K562 (cell line): ENCODE results near the gene TXNRD2. TPM values are rescaled to one million over a fixed set of nuclear protein-coding genes. Genes with fewer than 3 reads are reported as not detected.

Experiments
- ATAC-seq: fragments of 200-7000 bp; cut with Tn5 transposase; 3 replicates; pipeline ENCODE4 v1.9.1; 2020; ENCODE audit warnings: moderate library complexity
- BruUV-seq: library from RNA; stranded (reverse); fragments of 400-500 nt; replicated peaks from 2 replicates; lab custom pipeline; 2021; lab: Mats Ljungman, UMichigan
- CTCF ChIA-PET: fragments of 300-600 bp; formaldehyde crosslinking; extraction: SDS; loops from one replicate; lab custom pipeline; 2021; ENCODE audit warnings: low intra/inter-chr PET ratio; lab: Yijun Ruan, JAX
- POLR2A ChIA-PET: fragments of 300-600, 350-650 bp; sonication (Branson Sonifier 250); formaldehyde crosslinking; extraction: SDS; loops from one replicate; lab custom pipeline; 2021; ENCODE audit warnings: antibody characterized with exemption, inconsistent platforms; lab: Yijun Ruan, JAX
- DNase-seq, 4 experiments: peaks; one replicate each; pipeline versions ENCODE4 v3.0.0 to v3.0.0-alpha.2; 2011 to 2018; ENCODE audit warnings: low spot score in 3 of 4, mixed read lengths in 3 of 4; ENCODE audit errors: extremely low read depth in 1 of 4
- FAIRE-seq: peaks from 2 replicates; lab custom pipeline; 2011; peaks lifted over from hg19 to GRCh38; lab: Jason Lieb, UNC
- H2AFZ ChIP-seq: 2 replicates; pipeline ENCODE4 v1.6.0; 2011; ENCODE audit warnings: low read depth, low read length, control low read depth, inconsistent platforms
- H3K27ac ChIP-seq: fragments of 200-600 bp; 3 replicates; pipeline ENCODE4 v1.8.0; 2011; ENCODE audit warnings: low read depth, mild to moderate bottlenecking, control low read depth, inconsistent platforms, low read length, moderate library complexity, mixed read lengths; ENCODE audit errors: extremely low read depth
- H3K27me3 ChIP-seq, 2 experiments: fragments of 300-600 bp in 1 of 2; 2 replicates in 1 of 2; 3 replicates in 1 of 2; pipeline versions ENCODE4 v1.6.0 to v1.8.0; 2011; ENCODE audit warnings: inconsistent platforms in 2 of 2, low read length in 2 of 2, mild to moderate bottlenecking in 1 of 2, mixed read lengths in 1 of 2, moderate library complexity in 1 of 2; ENCODE audit not compliant: control insufficient read depth in 2 of 2, insufficient read depth in 2 of 2
- H3K36me3 ChIP-seq: fragments of 300-600 bp; 3 replicates; pipeline ENCODE4 v1.8.0; 2011; ENCODE audit warnings: mild to moderate bottlenecking, low read length, inconsistent platforms; ENCODE audit not compliant: control insufficient read depth, insufficient read depth
- H3K4me1 ChIP-seq, 2 experiments: fragments of 200-600 bp in 1 of 2; replicated peaks in 1 of 2; 2 replicates in 1 of 2; 3 replicates in 1 of 2; pipeline versions ENCODE4 v1.5.1 to v1.8.0; 2011; ENCODE audit warnings: inconsistent platforms in 2 of 2, low read length in 2 of 2, mild to moderate bottlenecking in 1 of 2, mixed read lengths in 1 of 2, moderate library complexity in 1 of 2; ENCODE audit not compliant: control insufficient read depth in 2 of 2, insufficient read depth in 2 of 2
- H3K4me2 ChIP-seq: 2 replicates; pipeline ENCODE4 v1.6.1; 2011; ENCODE audit warnings: low read length, control low read depth, inconsistent platforms, mixed read lengths; ENCODE audit not compliant: insufficient read depth
- H3K4me3 ChIP-seq: fragments of 200-600 bp; sonication (generic), shearing (Covaris generic); 2 replicates; pipeline ENCODE4 v1.5.1; 2016; ENCODE audit warnings: control low read depth, inconsistent platforms
- H3K79me2 ChIP-seq: fragments of 200-600 bp; 3 replicates; pipeline ENCODE4 v1.8.0; 2011; ENCODE audit warnings: low read length, inconsistent platforms; ENCODE audit not compliant: control insufficient read depth, insufficient read depth
- H3K9ac ChIP-seq, 2 experiments: 2 replicates each; pipeline versions ENCODE4 v1.6.0 to v1.6.1; 2011; ENCODE audit warnings: low read depth in 2 of 2, low read length in 2 of 2, control low read depth in 1 of 2, inconsistent platforms in 1 of 2, mild to moderate bottlenecking in 1 of 2, mixed read lengths in 1 of 2; ENCODE audit not compliant: insufficient read depth in 1 of 2
- H3K9me1 ChIP-seq: one replicate; pipeline ENCODE4 v1.6.0; 2011; ENCODE audit warnings: inconsistent platforms, mild to moderate bottlenecking, low read length, moderate library complexity; ENCODE audit not compliant: control insufficient read depth, insufficient read depth
- H3K9me3 ChIP-seq: replicated peaks from 2 replicates; pipeline ENCODE4 v1.5.1; 2011; ENCODE audit warnings: low read depth, low read length, inconsistent platforms; ENCODE audit not compliant: control insufficient read depth, insufficient read depth
- H4K20me1 ChIP-seq: replicated peaks from 2 replicates; pipeline ENCODE4 v1.6.1; 2011; ENCODE audit warnings: low read length, inconsistent platforms, mixed read lengths; ENCODE audit not compliant: control insufficient read depth, insufficient read depth
- CEBPZ ChIP-seq: fragments of 150-350 bp; IDR thresholded peaks from 2 replicates; pipeline ENCODE4 v1.6.1; 2014; ENCODE audit warnings: low read depth, mild to moderate bottlenecking, low read length, borderline replicate concordance
- CHAMP1 ChIP-seq: fragments of 450-650 bp; IDR thresholded peaks from 2 replicates; pipeline ENCODE4 v1.6.1; 2016; ENCODE audit warnings: mild to moderate bottlenecking
- DACH1 ChIP-seq: fragments of 450-650 bp; IDR thresholded peaks from 2 replicates; pipeline ENCODE4 v1.6.1; 2018; ENCODE audit not compliant: partially characterized antibody
- E2F3 ChIP-seq: fragments of 250-450 bp; sonication (Bioruptor Pico); IDR thresholded peaks from 2 replicates; pipeline ENCODE4 v1.4.0; 2020; ENCODE audit warnings: mild to moderate bottlenecking
- EGR1 ChIP-seq: fragments of 450-650 bp; conservative IDR thresholded peaks from 2 replicates; pipeline ENCODE4 v1.6.1; 2017; ENCODE audit warnings: mild to moderate bottlenecking
- HMGN3 ChIP-seq: IDR thresholded peaks from 2 replicates; pipeline ENCODE4 v1.6.1; 2011; ENCODE audit warnings: borderline replicate concordance, low read depth, mild to moderate bottlenecking, mixed read lengths, low read length; ENCODE audit not compliant: insufficient read length; ENCODE audit errors: extremely low read depth
- NEUROD1 ChIP-seq: fragments of 150-350 bp; IDR thresholded peaks from 2 replicates; pipeline ENCODE4 v1.6.1; 2014; ENCODE audit warnings: borderline replicate concordance, low read length, low read depth; ENCODE audit not compliant: partially characterized antibody
- PHB ChIP-seq: fragments of 250-450 bp; sonication (Bioruptor Pico); IDR thresholded peaks from 2 replicates; pipeline ENCODE4 v1.5.0; 2021
- PTTG1 ChIP-seq: fragments of 450-650 bp; IDR thresholded peaks from 2 replicates; pipeline ENCODE4 v1.6.1; 2016; ENCODE audit warnings: low read depth, mild to moderate bottlenecking, missing genetic modification characterization, missing compliant biosample characterization
- RBM25 ChIP-seq: fragments of 200-400 bp; formaldehyde crosslinking; IDR thresholded peaks from 2 replicates; pipeline ENCODE4 v1.6.1; 2018; ENCODE audit warnings: low read length, low read depth, moderate library complexity; ENCODE audit not compliant: severe bottlenecking
- TAF7 ChIP-seq: fragments of 450-650 bp; IDR thresholded peaks from 2 replicates; pipeline ENCODE4 v1.6.1; 2016; ENCODE audit warnings: missing genetic modification characterization, missing compliant biosample characterization
- ZNF444 ChIP-seq: fragments of 250-450 bp; sonication (Bioruptor Pico); IDR thresholded peaks from 2 replicates; pipeline ENCODE4 v1.4.0; 2020; ENCODE audit warnings: mild to moderate bottlenecking, moderate library complexity
- ZNF764 ChIP-seq: fragments of 250-450 bp; sonication (Bioruptor Pico); IDR thresholded peaks from 2 replicates; pipeline ENCODE4 v1.4.0; 2020; ENCODE audit warnings: low read depth, mild to moderate bottlenecking, moderate library complexity
- WGBS: fragments of 100-300 bp; shearing (Covaris generic); methylation state at CpG from one replicate; pipeline ENCODE4 v1.1.6; 2016; ENCODE audit warnings: low coverage, mixed read lengths; ENCODE audit not compliant: insufficient coverage; ENCODE audit errors: missing lambda C conversion rate; 5-methylcytosine and 5-hydroxymethylcytosine counted together
- in situ Hi-C: fragments of 300-500 bp; cut with MboI; formaldehyde crosslinking; loops from 4 replicates; pipeline ENCODE4 v1.15.0; 2018; ENCODE audit warnings: inconsistent platforms, mixed read lengths
- intact Hi-C: fragments of 100-400 bp; cut with micrococcal nuclease; formaldehyde crosslinking; loops from 2 replicates; pipeline ENCODE4 v1.14.2; 2022
- polyA plus RNA-seq, 8 experiments: library from polyadenylated mRNA; depleted of rRNA in 4 of 8; stranded (reverse) in 5 of 8; unstranded in 3 of 8; fragments of >200 nt; fragmentation: Nextera tagmentation in 2 of 8; fragmentation: Illumina TruSeq in 1 of 8; extraction: Ambion mirVana in 2 of 8; extraction: Trizol in 1 of 8; gene quantifications; 2 replicates each; pipeline versions ENCODE4 v1.2.1 to v1.2.3, GENCODE V29; 2011 to 2014; ENCODE audit warnings: inconsistent platforms in 1 of 8, missing spikeins in 1 of 8
- total RNA-seq, 7 experiments: library from RNA; depleted of rRNA in 6 of 7; stranded (reverse); fragments of >200 nt in 6 of 7; fragmentation: Illumina TruSeq in 2 of 7; extraction: Trizol in 2 of 7; gene quantifications; 2 replicates each; pipeline versions ENCODE4 v1.2.1 to v1.2.3, GENCODE V29; 2011 to 2021; ENCODE audit warnings: low replicate concordance in 1 of 7
- TF ChIP-seq, protein P1 (sequence below), 2 experiments: fragments of 450-650 bp in 1 of 2; sonication (generic) in 1 of 2; formaldehyde crosslinking; conservative IDR thresholded peaks; 2 replicates each; pipeline versions ENCODE4 v1.4.0 to v1.8.1; 2020 to 2022; ENCODE audit warnings: mild to moderate bottlenecking in 1 of 2, missing genetic modification reagents in 1 of 2

Gene TXNRD2
- total and polyA plus RNA-seq, 9 of the 15 experiments (the other 6 are each of a cell fraction or from before 2014, with no cell fraction given): 3.3 to 80.2 (median 49.4) TPM

DNA sequence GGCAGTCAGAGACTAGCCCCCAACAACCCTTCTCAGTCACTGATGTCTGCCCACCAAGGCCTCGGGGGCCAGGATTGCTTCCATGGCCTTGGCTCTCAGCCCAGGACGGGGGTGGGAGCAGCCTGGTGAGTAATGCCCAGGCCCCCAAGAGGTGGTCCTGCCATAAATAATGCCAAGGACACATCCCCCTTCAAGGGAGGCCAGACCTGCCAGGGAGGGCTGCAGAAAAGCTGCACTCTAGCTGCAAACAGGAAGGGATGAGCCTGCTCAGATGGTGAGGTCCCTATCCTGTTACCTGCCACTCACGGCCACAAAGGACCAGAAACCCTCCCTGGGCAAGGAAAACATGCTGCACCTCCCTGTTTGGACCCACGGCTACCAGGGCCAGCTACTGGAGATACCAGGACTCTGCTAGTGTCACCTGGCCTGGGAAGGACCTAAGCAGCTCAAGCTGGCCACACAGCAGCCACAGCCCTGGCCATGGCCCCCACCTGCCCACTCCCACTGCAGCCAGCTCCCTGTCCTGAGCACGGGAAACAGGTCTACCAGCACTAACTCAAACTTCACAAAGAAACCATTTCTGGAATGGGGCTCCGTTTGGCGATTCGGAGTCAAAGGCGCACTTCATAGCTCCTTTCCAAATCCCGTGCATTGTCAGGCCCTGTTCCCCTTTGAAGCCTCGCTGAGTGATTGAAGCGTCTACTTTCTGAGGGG lies 99.1 kb downstream of the TXNRD2 start:
- peaks cover 8% of the 10 kb centered on the region; the same call in 2 of the 3 replicates for H3K36me3 ChIP-seq
- BruUV-seq: no TSS peak
- DNase-seq: peak in 1 of 4 experiments; percentile 25
- H3K4me2 ChIP-seq: no peak overlapping the region
- H4K20me1 ChIP-seq: peaks cover 35% of the 10 kb centered on the region
- no peak for FAIRE-seq
- ATAC-seq: peak; percentile 7; the same call in 2 of the 3 replicates
- peaks cover 0 to 40% of the 10 kb centered on the region in 2 experiments; a peak in 2 of 5 replicates for H3K4me1 ChIP-seq
- peaks cover 5% of the 10 kb centered on the region; the same call in 1 of the 2 replicates for H3K9me3 ChIP-seq
- H2AFZ ChIP-seq: no peak overlapping the region
- peaks cover 2% of the 10 kb centered on the region; the same call in 2 of the 3 replicates for H3K79me2 ChIP-seq
- no peak overlapping the region for H3K4me3 ChIP-seq
- peaks cover 4% of the 10 kb centered on the region for H3K9me1 ChIP-seq
- peak overlapping the region in 1 of 2 experiments; percentile 46; a peak in 2 of 4 replicates for H3K9ac ChIP-seq
- in situ Hi-C loops: no loop called here
- ChIA-PET POLR2A (interaction anchor here (0.6 to 13.6 kb wide), 6 partner anchors 8 to 132 kb away, joined by 3 to 247 read pairs (median 32); partner anchors contain the start of genes GNB1L and RTL10), CTCF (no interaction called here)
- H3K27ac ChIP-seq: no peak overlapping the region
- no peaks in the 10 kb centered on the region for H3K27me3 ChIP-seq
- intact Hi-C loops: no loop called here
- 72% methylated on average over 12 of the region's 12 CpGs for WGBS
- TF ChIP-seq EGR1: no peak
- peak; percentile 53 for TF ChIP-seq HMGN3
- TF ChIP-seq DACH1: no peak
- TF ChIP-seq PTTG1 (tag): no peak
- 0 out of 2 replicates have a peak, but pooled peaks have one; percentile 36 for TF ChIP-seq CEBPZ
- no peak for TF ChIP-seq CHAMP1
- TF ChIP-seq NEUROD1: no peak
- TF ChIP-seq, protein P1, sequence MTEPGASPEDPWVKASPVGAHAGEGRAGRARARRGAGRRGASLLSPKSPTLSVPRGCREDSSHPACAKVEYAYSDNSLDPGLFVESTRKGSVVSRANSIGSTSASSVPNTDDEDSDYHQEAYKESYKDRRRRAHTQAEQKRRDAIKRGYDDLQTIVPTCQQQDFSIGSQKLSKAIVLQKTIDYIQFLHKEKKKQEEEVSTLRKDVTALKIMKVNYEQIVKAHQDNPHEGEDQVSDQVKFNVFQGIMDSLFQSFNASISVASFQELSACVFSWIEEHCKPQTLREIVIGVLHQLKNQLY (CRISPR knock-in tag; conservative IDR thresholded peaks at IDR 0.05): 0 out of 4 replicates have a peak, but pooled peaks of 1 of the 2 experiments have one; percentile 33
- TF ChIP-seq TAF7 (tag): no peak
- TF ChIP-seq E2F3 (CRISPR knock-in tag): peak; percentile 24; the same call in 1 of the 2 replicates
- no peak for TF ChIP-seq RBM25
- no peak for TF ChIP-seq ZNF444
- 0 out of 2 replicates have a peak, but pooled peaks have one; percentile 11 for TF ChIP-seq ZNF764
- TF ChIP-seq PHB (CRISPR knock-in tag): 0 out of 2 replicates have a peak, but pooled peaks have one; percentile 43
